Right lobe of liver (tissue), 6 donors: ENCODE results near the gene PURA. TPM values are rescaled to one million over a fixed set of nuclear protein-coding genes. Genes with fewer than 3 reads are reported as not detected.
A peak's percentile ranks its signal among the peaks of the same experiment; 100 is the strongest.

Experiments
- ATAC-seq, 4 donors: fragments of 200-7000 bp; cut with Tn5 transposase; one replicate each; pipeline ENCODE4 v1.9.1; 2020; ENCODE audit warnings: mild to moderate bottlenecking in 4 of 4, moderate library complexity in 4 of 4
- DNase-seq, 3 donors: peaks; one replicate each; pipeline ENCODE4 v3.0.0-alpha.2; 2020
- H3K27ac ChIP-seq, 3 donors: fragments of 200-600 bp; one replicate each; pipeline ENCODE4 v1.8.0; 2022
- H3K27me3 ChIP-seq, 2 donors: fragments of 200-600 bp; one replicate each; pipeline ENCODE4 v1.8.0; 2022
- H3K36me3 ChIP-seq, 4 donors: fragments of 200-600 bp; sonication (generic) in 1 of 4; one replicate each; pipeline versions ENCODE4 v1.5.1 to v1.8.0; 2017 to 2022; ENCODE audit warnings: control low read depth in 1 of 4
- H3K4me1 ChIP-seq, 4 donors: fragments of 200-600 bp; sonication (generic) in 1 of 4; one replicate each; pipeline versions ENCODE4 v1.5.1 to v1.8.0; 2017 to 2022; ENCODE audit warnings: control low read depth in 1 of 4
- H3K4me3 ChIP-seq, 3 donors: fragments of 200-600 bp; one replicate each; pipeline ENCODE4 v1.8.0; 2022
- H3K9me3 ChIP-seq, 4 donors: fragments of 200-600 bp; sonication (generic) in 1 of 4; one replicate each; pipeline versions ENCODE4 v1.5.1 to v1.8.0; 2017 to 2022; ENCODE audit warnings: control low read depth in 1 of 4
- CTCF ChIP-seq, 4 donors: fragments of 200-600 bp in 3 of 4; fragments of 450-650 bp in 1 of 4; IDR thresholded peaks; one replicate each; pipeline versions ENCODE4 v1.5.1 to v1.8.0; 2016 to 2022; ENCODE audit warnings: antibody characterized with exemption in 4 of 4, mild to moderate bottlenecking in 2 of 4
- POLR2A ChIP-seq: fragments of 450-650 bp; IDR thresholded peaks from one replicate; pipeline ENCODE4 v1.6.1; 2017; ENCODE audit warnings: antibody characterized with exemption, mild to moderate bottlenecking
- WGBS: methylation state at CpG from one replicate; pipeline ENCODE4 v1.1.6; 2018; ENCODE audit warnings: low coverage, low lambda C conversion rate; ENCODE audit not compliant: insufficient coverage; ENCODE audit errors: missing lambda C conversion rate; 5-methylcytosine and 5-hydroxymethylcytosine counted together
- intact Hi-C, 2 donors: fragments of 100-400 bp; cut with DNase I; formaldehyde crosslinking; loops; one replicate each; pipeline versions ENCODE4 v1.11.2 to v1.14.1; 2022
- total RNA-seq, 6 experiments: library from RNA; depleted of rRNA in 2 of 6; stranded (reverse); fragments of >200 nt in 2 of 6; fragmentation: NEBNext Ultra II Directional in 3 of 6; extraction: Animal tissue kit (Norgen Biotek cat#: 25700) in 3 of 6; gene quantifications; one replicate each; pipeline versions ENCODE4 v1.1.0 to v1.2.4, GENCODE V29; 2016 to 2023
- donor health status: DM: no; HTN: yes; CAD: no.
- donor health status: DM: no; HTN: no; CAD: no.
- donor health status: DM: no; HTN: no; CAD: no.
- donor health status: DM: no; HTN: yes; CAD: no.
- donor health status: DM: no; HTN: yes; CAD: no.

Gene PURA
- total RNA-seq, 6 experiments from 2014 or later = 8.7 to 14.1 (median 12.1) TPM

DNA sequence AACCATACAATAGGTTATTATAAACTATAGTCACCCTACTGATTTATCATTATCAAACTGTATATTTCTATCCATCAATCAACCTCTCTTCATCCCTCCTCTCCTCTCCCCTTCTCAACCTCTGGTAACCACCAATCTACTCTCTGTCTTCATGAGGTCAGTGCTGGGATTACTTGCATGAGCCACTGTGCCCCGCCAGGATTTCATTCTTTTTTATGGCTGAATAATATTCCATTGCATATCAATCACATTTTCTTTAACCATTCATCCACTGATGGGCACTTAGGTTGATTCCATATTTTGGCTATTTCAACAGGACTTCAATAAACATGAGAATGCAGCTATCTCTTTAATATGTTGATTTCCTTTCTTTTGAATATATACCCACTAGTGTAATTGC is 10.8 kb upstream of the PURA start:
- Histone ChIP-seq H3K27me3 (no peaks in the 10 kb centered on the region), H3K4me3 (no peak overlapping the region), H3K9me3 (no peaks in the 10 kb centered on the region), H3K4me1 (peaks cover 0 to 12% (median 6%) of the 10 kb centered on the region in 4 donors), H3K36me3 (no peaks in the 10 kb centered on the region), H3K27ac (no peak overlapping the region)
- DNase-seq (no peak), ATAC-seq (no peak)
- intact Hi-C loops = no loop called here
- WGBS = 88% methylated on average over 1 of the region's 1 CpG
- TF ChIP-seq POLR2A = no peak
- no peak for TF ChIP-seq CTCF (IDR thresholded peaks at IDR 0.05)

GRCh38 chr5:140104100-140104499 is 9.8 kb upstream of the PURA start:
- Histone ChIP-seq H3K9me3 (no peaks in the 10 kb centered on the region), H3K4me1 (peaks cover 0 to 17% (median 6%) of the 10 kb centered on the region in 4 donors), H3K27me3 (no peaks in the 10 kb centered on the region), H3K36me3 (no peaks in the 10 kb centered on the region), H3K4me3 (no peak overlapping the region), H3K27ac (no peak overlapping the region)
- TF ChIP-seq CTCF (IDR thresholded peaks at IDR 0.05) (no peak), POLR2A (no peak)
- DNase-seq (no peak), ATAC-seq (no peak)
- 50% methylated on average over 1 of the region's 1 CpG for WGBS
- intact Hi-C loops = no loop called here

- DNase-seq = no peak
- 31% methylated on average over 5 of the region's 5 CpGs for WGBS
- H3K36me3 ChIP-seq = no peaks in the 10 kb centered on the region
- no peaks in the 10 kb centered on the region for H3K9me3 ChIP-seq
- TF ChIP-seq CTCF (IDR thresholded peaks at IDR 0.05) (no peak), POLR2A (no peak)
- peak overlapping the region; percentile 94 to 98 (median 96) for H3K27ac ChIP-seq
- no peaks in the 10 kb centered on the region for H3K27me3 ChIP-seq
- intact Hi-C loops = no loop called here
- ATAC-seq = no peak
- peaks cover 0 to 17% (median 6%) of the 10 kb centered on the region in 4 donors for H3K4me1 ChIP-seq
- no peak overlapping the region for H3K4me3 ChIP-seq
These were observed 7.8 kb upstream of the PURA start for GRCh38 chr5:140106101-140106500.

DNA sequence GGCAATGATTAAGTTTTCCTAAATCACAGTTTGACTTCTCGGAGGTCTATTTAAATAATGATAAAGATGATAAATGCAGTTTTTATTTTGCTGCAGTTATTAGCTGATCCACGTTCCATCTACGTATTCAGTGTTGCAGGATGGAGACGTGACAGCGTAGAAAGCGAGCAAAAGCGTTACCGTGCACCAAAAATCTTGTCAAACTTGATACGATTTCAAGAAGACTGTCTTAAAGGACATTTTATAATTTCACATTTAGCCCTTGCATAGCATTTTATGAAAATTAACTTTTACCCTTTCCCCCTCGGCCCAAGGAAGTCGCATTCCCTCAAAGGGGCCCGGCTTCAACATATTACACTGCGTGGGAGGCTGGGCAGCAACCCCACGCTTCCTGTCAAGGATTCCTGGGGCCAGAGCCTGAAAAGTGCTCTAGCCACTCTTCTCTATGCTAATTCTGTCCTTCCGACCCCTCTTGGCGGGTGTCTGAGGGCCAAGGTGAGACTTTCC is 7.1 kb upstream of the PURA start:
- 58% methylated on average over 15 of the region's 16 CpGs for WGBS
- DNase-seq (no peak), ATAC-seq (peak in 1 of 4 donors; percentile 1)
- intact Hi-C loops = no loop called here
- peak overlapping the region; percentile 73 to 81 (median 75) for H3K4me3 ChIP-seq
- H3K36me3 ChIP-seq = no peaks in the 10 kb centered on the region
- H3K27ac ChIP-seq = peak overlapping the region; percentile 94 to 98 (median 96)
- peaks cover 0 to 17% (median 6%) of the 10 kb centered on the region in 4 donors for H3K4me1 ChIP-seq
- H3K27me3 ChIP-seq = no peaks in the 10 kb centered on the region
- TF ChIP-seq POLR2A (no peak), CTCF (IDR thresholded peaks at IDR 0.05) (no peak)
- no peaks in the 10 kb centered on the region for H3K9me3 ChIP-seq
